Body of pancreas (tissue), 4 donors: ENCODE data around the gene GABRB1. TPM values are rescaled to one million over a fixed set of nuclear protein-coding genes. Genes with fewer than 3 reads are reported as not detected.

Source experiments
- ATAC-seq: fragments of 150-250 bp; one replicate; pipeline ENCODE4 v1.9.1; 2016
- DNase-seq, 4 donors: peaks; one replicate each; pipeline ENCODE4 v3.0.0-alpha.2; 2019
- H3K27ac ChIP-seq, 4 donors: fragments of 200-600 bp; sonication (generic); 1 replicate in 3 of 4; 2 replicates in 1 of 4; pipeline versions ENCODE4 v1.5.1 to v1.6.1; 2016 to 2019; ENCODE audit warnings: mild to moderate bottlenecking in 1 of 4, mixed read lengths in 1 of 4, moderate library complexity in 1 of 4
- H3K27me3 ChIP-seq, 2 donors: fragments of 200-600 bp; sonication (generic); one replicate each; pipeline ENCODE4 v1.6.0; 2016; ENCODE audit warnings: mild to moderate bottlenecking in 1 of 2
- H3K36me3 ChIP-seq, 2 donors: fragments of 200-600 bp; sonication (generic); replicated peaks in 1 of 2; 2 replicates each; pipeline ENCODE4 v1.5.1; 2016; ENCODE audit warnings: low read depth in 2 of 2; ENCODE audit not compliant: insufficient read depth in 1 of 2
- H3K4me1 ChIP-seq: fragments of 200-600 bp; sonication (generic); one replicate; pipeline ENCODE4 v1.6.0; 2016
- H3K4me3 ChIP-seq, 2 donors: fragments of 200-600 bp; sonication (generic); 1 replicate in 1 of 2; 2 replicates in 1 of 2; pipeline ENCODE4 v1.5.1; 2016 to 2019
- H3K9me3 ChIP-seq, 3 donors: fragments of 200-600 bp; sonication (generic); 1 replicate in 2 of 3; 2 replicates in 1 of 3; pipeline ENCODE4 v1.5.1; 2016
- POLR2A ChIP-seq, 3 donors: fragments of 450-650 bp; IDR thresholded peaks; one replicate each; pipeline ENCODE4 v1.6.1; 2016; ENCODE audit warnings: antibody characterized with exemption in 3 of 3, mild to moderate bottlenecking in 2 of 3
- WGBS, 2 donors: methylation state at CpG; one replicate each; pipeline ENCODE4 v1.1.5; 2017; 5-methylcytosine and 5-hydroxymethylcytosine counted together
- intact Hi-C: fragments of 100-400 bp; cut with DNase I; formaldehyde crosslinking; loops from one replicate; pipeline ENCODE4 v1.15.1; 2023
- total RNA-seq, 2 donors: library from RNA; depleted of rRNA; stranded (reverse); fragments of >200 nt; gene quantifications; one replicate each; pipeline ENCODE4 v1.1.0, GENCODE V29; 2016
- TF ChIP-seq, protein P1 (sequence below), 7 experiments: fragments of 450-650 bp in 4 of 7; fragments of 200-600 bp in 3 of 7; sonication (generic) in 3 of 7; IDR thresholded peaks; one replicate each; pipeline ENCODE4 v1.5.1; 2016 to 2019; ENCODE audit warnings: antibody characterized with exemption in 7 of 7

Gene GABRB1
- total RNA-seq, 2 donors from 2014 or later = not detected

- no peak for ATAC-seq
- Histone ChIP-seq H3K9me3 (no peaks in the 10 kb centered on the region), H3K4me1 (no peaks in the 10 kb centered on the region), H3K27ac (no peak overlapping the region), H3K4me3 (no peak overlapping the region), H3K27me3 (no peaks in the 10 kb centered on the region), H3K36me3 (no peaks in the 10 kb centered on the region)
- WGBS, 2 donors = 60 to 78% methylated on average over 1 of the region's 1 CpG
- no peak for DNase-seq
- intact Hi-C loops = no loop called here
- TF ChIP-seq, protein P1, sequence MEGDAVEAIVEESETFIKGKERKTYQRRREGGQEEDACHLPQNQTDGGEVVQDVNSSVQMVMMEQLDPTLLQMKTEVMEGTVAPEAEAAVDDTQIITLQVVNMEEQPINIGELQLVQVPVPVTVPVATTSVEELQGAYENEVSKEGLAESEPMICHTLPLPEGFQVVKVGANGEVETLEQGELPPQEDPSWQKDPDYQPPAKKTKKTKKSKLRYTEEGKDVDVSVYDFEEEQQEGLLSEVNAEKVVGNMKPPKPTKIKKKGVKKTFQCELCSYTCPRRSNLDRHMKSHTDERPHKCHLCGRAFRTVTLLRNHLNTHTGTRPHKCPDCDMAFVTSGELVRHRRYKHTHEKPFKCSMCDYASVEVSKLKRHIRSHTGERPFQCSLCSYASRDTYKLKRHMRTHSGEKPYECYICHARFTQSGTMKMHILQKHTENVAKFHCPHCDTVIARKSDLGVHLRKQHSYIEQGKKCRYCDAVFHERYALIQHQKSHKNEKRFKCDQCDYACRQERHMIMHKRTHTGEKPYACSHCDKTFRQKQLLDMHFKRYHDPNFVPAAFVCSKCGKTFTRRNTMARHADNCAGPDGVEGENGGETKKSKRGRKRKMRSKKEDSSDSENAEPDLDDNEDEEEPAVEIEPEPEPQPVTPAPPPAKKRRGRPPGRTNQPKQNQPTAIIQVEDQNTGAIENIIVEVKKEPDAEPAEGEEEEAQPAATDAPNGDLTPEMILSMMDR (IDR thresholded peaks at IDR 0.05) = no peak
- TF ChIP-seq POLR2A (IDR thresholded peaks at IDR 0.05) = no peak
These were observed 13.9 kb upstream of the GABRB1 start for GRCh38 chr4:47017494-47017893.

- Histone ChIP-seq H3K27me3 (no peaks in the 10 kb centered on the region), H3K4me1 (peaks cover 16% of the 10 kb centered on the region), H3K9me3 (no peaks in the 10 kb centered on the region), H3K4me3 (peak overlapping the region; percentile 0 to 42), H3K27ac (no peak overlapping the region), H3K36me3 (no peaks in the 10 kb centered on the region)
- ATAC-seq (no peak), DNase-seq (peak in 2 of 4 donors; percentile 12 to 13)
- TF ChIP-seq POLR2A (IDR thresholded peaks at IDR 0.05) = no peak
- TF ChIP-seq, protein P1 (IDR thresholded peaks at IDR 0.05) = no peak
- WGBS, 2 donors = 0 to 1% methylated on average over 18 of the region's 19 CpGs
- intact Hi-C loops = no loop called here
These were observed 511 bp downstream of the GABRB1 start for GRCh38 chr4:47031751-47032404.

DNA sequence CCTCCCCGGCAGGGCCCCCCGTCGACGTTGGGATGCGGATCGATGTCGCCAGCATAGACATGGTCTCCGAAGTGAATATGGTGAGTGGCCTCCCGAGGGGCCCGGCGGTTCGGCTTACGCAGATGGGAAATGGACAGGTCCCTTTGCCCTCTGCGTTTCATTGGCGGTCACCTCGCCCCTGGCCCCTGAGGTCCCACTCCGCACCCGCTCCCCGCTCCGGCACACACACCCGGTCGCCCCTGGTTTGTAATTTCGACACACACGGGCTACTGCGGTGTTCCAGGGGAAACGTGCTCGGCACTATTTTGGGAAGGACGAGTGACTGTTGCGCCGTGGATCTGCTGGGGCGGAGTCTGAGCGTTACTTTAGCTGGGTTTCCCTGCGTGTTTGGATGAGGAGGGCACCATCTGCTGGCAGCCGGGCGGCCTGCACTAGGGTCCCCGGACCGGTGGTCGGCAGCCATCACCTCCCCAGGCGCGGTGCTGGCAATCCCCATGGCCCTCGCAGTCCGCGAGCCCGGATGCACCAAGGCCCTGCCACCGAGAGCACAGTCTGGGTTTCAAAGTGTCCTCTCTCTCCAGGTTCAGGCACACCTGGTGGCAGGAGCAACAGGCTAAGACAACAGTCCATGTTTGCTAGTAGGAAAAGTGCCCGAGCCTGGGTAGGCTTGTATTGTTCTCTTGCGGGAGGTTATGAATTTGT is 1.2 kb downstream of the GABRB1 start:
- H3K27me3 ChIP-seq = no peaks in the 10 kb centered on the region
- peak overlapping the region; percentile 0 to 42 for H3K4me3 ChIP-seq
- no peak overlapping the region for H3K27ac ChIP-seq
- WGBS, 2 donors = 2% methylated on average over 15 to 47 of the region's 47 CpGs
- H3K9me3 ChIP-seq = no peaks in the 10 kb centered on the region
- peak; percentile 63 for ATAC-seq
- intact Hi-C loops = no loop called here
- H3K36me3 ChIP-seq = no peaks in the 10 kb centered on the region
- peak; percentile 38 to 58 (median 40) for DNase-seq
- TF ChIP-seq POLR2A (IDR thresholded peaks at IDR 0.05) = no peak
- TF ChIP-seq, protein P1 (IDR thresholded peaks at IDR 0.05) = peak; percentile 36 to 71 (median 55)
- peaks cover 16% of the 10 kb centered on the region for H3K4me1 ChIP-seq

DNA sequence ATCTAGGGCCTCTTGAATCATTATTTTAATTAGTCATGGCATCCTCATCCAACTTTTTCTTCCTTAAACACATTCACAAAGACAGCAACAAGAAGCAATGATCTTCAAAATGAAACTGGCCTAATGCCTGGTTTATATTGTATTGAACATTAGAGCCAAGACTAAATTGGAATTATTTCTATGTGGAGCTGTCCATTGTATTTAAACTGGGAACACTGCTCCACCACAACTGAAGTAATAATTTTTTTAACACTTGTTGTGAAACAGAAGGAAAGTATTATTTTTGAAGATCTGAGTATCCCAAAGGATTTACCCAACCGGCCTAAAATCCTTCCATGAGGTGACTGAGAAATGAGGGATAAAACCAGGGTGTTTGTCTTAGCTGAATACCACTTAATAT is 6.9 kb downstream of the GABRB1 start:
- H3K27ac ChIP-seq = no peak overlapping the region
- H3K9me3 ChIP-seq = no peaks in the 10 kb centered on the region
- DNase-seq (no peak), ATAC-seq (no peak)
- no peaks in the 10 kb centered on the region for H3K4me1 ChIP-seq
- H3K4me3 ChIP-seq = no peak overlapping the region
- WGBS, 2 donors = 67 to 76% methylated on average over 1 of the region's 1 CpG
- TF ChIP-seq, protein P1 (IDR thresholded peaks at IDR 0.05) = no peak
- no peak for TF ChIP-seq POLR2A (IDR thresholded peaks at IDR 0.05)
- intact Hi-C loops = no loop called here
- H3K36me3 ChIP-seq = no peaks in the 10 kb centered on the region
- H3K27me3 ChIP-seq = no peaks in the 10 kb centered on the region
